GM19438 (cell line): Measurements from ENCODE around the gene ITCH.
"Not testable (repeated sequence)": the region's sequence is repeated elsewhere in the genome, so short reads cannot be mapped to it uniquely, and the experiment has no call there.

ENCODE experiments used
- ATAC-seq: cut with Tn5 transposase; IDR thresholded peaks from one replicate; pipeline ENCODE4 v1.9.1; 2021; ENCODE audit warnings: low read depth; ENCODE audit not compliant: unreplicated experiment

The ITCH gene

GRCh38 chr20:34375977-34376430, 12.9 kb downstream of the ITCH start:
- ATAC-seq = no peak

- ATAC-seq = peak; percentile 80
Observed at GRCh38 chr20:34377072-34377847, 14.2 kb downstream of the ITCH start.

- ATAC-seq = no peak
Observed at GRCh38 chr20:34382174-34382573, 19.1 kb downstream of the ITCH start.

- ATAC-seq = not testable (repeated sequence)
Observed at GRCh38 chr20:34382877-34383455, 19.9 kb downstream of the ITCH start.

- no peak for ATAC-seq
Observed at GRCh38 chr20:34385464-34385863, 22.4 kb downstream of the ITCH start.

- no peak for ATAC-seq
Observed at GRCh38 chr20:34388000-34388399, 24.9 kb downstream of the ITCH start.

- ATAC-seq = no peak
Observed at GRCh38 chr20:34388678-34389077, 25.6 kb downstream of the ITCH start.

- no peak for ATAC-seq
Observed at GRCh38 chr20:34389206-34389953, 26.3 kb downstream of the ITCH start.

GRCh38 chr20:34389954-34390555, 27.0 kb downstream of the ITCH start:
- no peak for ATAC-seq

GRCh38 chr20:34396408-34396807, 33.3 kb downstream of the ITCH start:
- ATAC-seq = no peak

- no peak for ATAC-seq
Observed at GRCh38 chr20:34397096-34397495, 34.0 kb downstream of the ITCH start.

GRCh38 chr20:34400776-34401175, 37.7 kb downstream of the ITCH start:
- not testable (repeated sequence) for ATAC-seq

GRCh38 chr20:34401741-34402455, 38.8 kb downstream of the ITCH start:
- ATAC-seq = no peak

GRCh38 chr20:34402461-34402860, 39.4 kb downstream of the ITCH start:
- no peak for ATAC-seq

- no peak for ATAC-seq
Observed at GRCh38 chr20:34403063-34403827, 40.2 kb downstream of the ITCH start.

- ATAC-seq = no peak
Observed at GRCh38 chr20:34403908-34404307, 40.8 kb downstream of the ITCH start.

- ATAC-seq = no peak
Observed at GRCh38 chr20:34404803-34405202, 41.7 kb downstream of the ITCH start.

GRCh38 chr20:34405247-34405651, 42.2 kb downstream of the ITCH start:
- not testable (repeated sequence) for ATAC-seq

GRCh38 chr20:34405942-34406341, 42.9 kb downstream of the ITCH start:
- ATAC-seq = not testable (repeated sequence)
